Thyroid gland (tissue), 4 donors: ENCODE measurements around the gene PPP2R5C. TPM values are rescaled to one million over a fixed set of nuclear protein-coding genes. Genes with fewer than 3 reads are reported as not detected.

Experiments used
- DNase-seq, 2 donors: peaks; one replicate each; pipeline ENCODE4 v3.0.0-alpha.2; 2019
- H3K27ac ChIP-seq, 3 donors: fragments of 200-600 bp; sonication (generic); 1 replicate in 2 of 3; 2 replicates in 1 of 3; pipeline ENCODE4 v1.5.1; 2016 to 2019; ENCODE audit warnings: mild to moderate bottlenecking in 1 of 3, moderate library complexity in 1 of 3
- H3K27me3 ChIP-seq: fragments of 200-600 bp; sonication (generic); one replicate; pipeline ENCODE4 v1.5.1; 2019
- H3K36me3 ChIP-seq, 2 donors: fragments of 200-600 bp; sonication (generic); one replicate each; pipeline ENCODE4 v1.5.1; 2016 to 2019
- H3K4me1 ChIP-seq, 2 donors: fragments of 200-600 bp; sonication (generic); one replicate each; pipeline ENCODE4 v1.5.1; 2017 to 2019
- H3K4me3 ChIP-seq, 3 donors: fragments of 200-600 bp; sonication (generic); replicated peaks in 1 of 3; 1 replicate in 2 of 3; 2 replicates in 1 of 3; pipeline ENCODE4 v1.5.1; 2016; ENCODE audit warnings: mild to moderate bottlenecking in 1 of 3
- H3K9me3 ChIP-seq: fragments of 200-600 bp; sonication (generic); one replicate; pipeline ENCODE4 v1.5.1; 2017
- POLR2A ChIP-seq, 2 donors: fragments of 450-650 bp; IDR thresholded peaks; one replicate each; pipeline ENCODE4 v1.6.1; 2017; ENCODE audit warnings: antibody characterized with exemption in 2 of 2, mild to moderate bottlenecking in 2 of 2, moderate library complexity in 1 of 2
- WGBS, 2 donors: methylation state at CpG; one replicate each; pipeline ENCODE4 v1.1.5; 2017; 5-methylcytosine and 5-hydroxymethylcytosine counted together
- intact Hi-C: fragments of 100-400 bp; cut with DNase I; formaldehyde crosslinking; loops from one replicate; pipeline ENCODE4 v1.15.1; 2023
- total RNA-seq, 4 donors: library from RNA; depleted of rRNA; stranded (reverse); fragments of >200 nt; gene quantifications; one replicate each; pipeline ENCODE4 v1.2.3, GENCODE V29; 2016
- TF ChIP-seq, protein P1 (sequence below), 6 experiments: fragments of 200-600 bp in 3 of 6; fragments of 450-650 bp in 3 of 6; sonication (generic) in 3 of 6; IDR thresholded peaks; one replicate each; pipeline ENCODE4 v1.5.1; 2016 to 2019; ENCODE audit warnings: antibody characterized with exemption in 6 of 6, mild to moderate bottlenecking in 2 of 6, inconsistent platforms in 1 of 6, moderate library complexity in 1 of 6

PPP2R5C gene
- total RNA-seq, 4 donors from 2014 or later: 105 to 209 (median 141) TPM

DNA sequence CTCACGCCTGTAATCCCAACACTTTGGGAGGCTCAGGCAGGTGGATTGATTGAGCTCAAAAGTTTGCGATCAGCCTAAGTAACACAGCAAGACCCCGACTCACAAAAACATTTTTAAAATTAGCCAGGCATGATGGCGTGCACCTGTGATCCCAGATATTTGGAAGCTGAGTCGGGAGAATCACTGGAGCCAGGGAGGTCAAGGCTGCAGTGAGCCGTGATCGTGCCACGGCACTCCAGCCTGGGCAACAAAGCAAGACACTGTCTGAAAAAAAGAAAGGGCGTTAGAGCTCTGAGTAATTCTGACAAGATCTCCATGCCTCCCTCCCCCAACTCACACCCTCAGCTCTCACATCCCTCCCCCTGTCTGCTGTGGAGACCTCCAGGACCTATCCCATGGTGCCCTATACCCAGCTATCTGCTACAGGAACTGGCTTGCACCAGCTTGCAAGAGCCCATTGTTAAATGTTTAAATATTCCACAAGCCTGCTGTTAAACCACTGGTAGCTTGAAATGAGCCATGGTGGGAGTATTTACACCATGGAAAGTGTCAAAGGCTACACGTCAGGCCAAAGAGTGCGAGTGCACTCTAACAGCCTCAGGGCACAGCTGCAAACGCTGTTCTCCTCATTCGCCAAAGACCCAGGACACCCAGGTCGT, 35.1 kb upstream of the PPP2R5C start:
- intact Hi-C loops: no loop called here
- DNase-seq: no peak
- H3K4me1 ChIP-seq: peaks cover 5 to 9% of the 10 kb centered on the region in 2 donors
- TF ChIP-seq POLR2A (IDR thresholded peaks at IDR 0.05): no peak
- TF ChIP-seq, protein P1, sequence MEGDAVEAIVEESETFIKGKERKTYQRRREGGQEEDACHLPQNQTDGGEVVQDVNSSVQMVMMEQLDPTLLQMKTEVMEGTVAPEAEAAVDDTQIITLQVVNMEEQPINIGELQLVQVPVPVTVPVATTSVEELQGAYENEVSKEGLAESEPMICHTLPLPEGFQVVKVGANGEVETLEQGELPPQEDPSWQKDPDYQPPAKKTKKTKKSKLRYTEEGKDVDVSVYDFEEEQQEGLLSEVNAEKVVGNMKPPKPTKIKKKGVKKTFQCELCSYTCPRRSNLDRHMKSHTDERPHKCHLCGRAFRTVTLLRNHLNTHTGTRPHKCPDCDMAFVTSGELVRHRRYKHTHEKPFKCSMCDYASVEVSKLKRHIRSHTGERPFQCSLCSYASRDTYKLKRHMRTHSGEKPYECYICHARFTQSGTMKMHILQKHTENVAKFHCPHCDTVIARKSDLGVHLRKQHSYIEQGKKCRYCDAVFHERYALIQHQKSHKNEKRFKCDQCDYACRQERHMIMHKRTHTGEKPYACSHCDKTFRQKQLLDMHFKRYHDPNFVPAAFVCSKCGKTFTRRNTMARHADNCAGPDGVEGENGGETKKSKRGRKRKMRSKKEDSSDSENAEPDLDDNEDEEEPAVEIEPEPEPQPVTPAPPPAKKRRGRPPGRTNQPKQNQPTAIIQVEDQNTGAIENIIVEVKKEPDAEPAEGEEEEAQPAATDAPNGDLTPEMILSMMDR (IDR thresholded peaks at IDR 0.05): no peak
- no peaks in the 10 kb centered on the region for H3K27me3 ChIP-seq
- H3K9me3 ChIP-seq: no peaks in the 10 kb centered on the region
- H3K4me3 ChIP-seq: no peak overlapping the region
- no peaks in the 10 kb centered on the region for H3K36me3 ChIP-seq
- no peak overlapping the region for H3K27ac ChIP-seq
- WGBS, 2 donors: 82 to 84% methylated on average over 14 of the region's 14 CpGs

DNA sequence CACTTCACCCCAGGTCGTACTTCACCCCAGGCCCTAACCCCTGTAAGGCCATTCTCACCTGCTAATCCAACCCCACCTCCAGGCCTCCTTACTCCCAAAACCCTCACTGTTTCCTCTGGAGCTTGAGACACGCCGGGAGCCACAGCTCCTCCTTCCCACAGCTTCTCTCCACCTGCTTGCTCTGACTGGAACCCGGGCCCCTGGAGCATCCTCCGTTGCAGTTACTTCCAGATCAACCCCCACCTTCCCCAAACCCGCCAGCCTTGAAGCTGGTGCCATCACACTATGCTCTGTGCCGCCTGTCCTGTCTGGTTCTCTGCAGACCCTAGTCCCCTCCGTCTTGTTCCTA, 34.6 kb upstream of the PPP2R5C start:
- DNase-seq: no peak
- Histone ChIP-seq H3K9me3 (no peaks in the 10 kb centered on the region), H3K36me3 (no peaks in the 10 kb centered on the region), H3K27ac (no peak overlapping the region), H3K4me3 (no peak overlapping the region), H3K27me3 (no peaks in the 10 kb centered on the region), H3K4me1 (peaks cover 8 to 14% of the 10 kb centered on the region in 2 donors)
- WGBS, 2 donors: 80 to 84% methylated on average over 8 of the region's 8 CpGs
- no peak for TF ChIP-seq POLR2A (IDR thresholded peaks at IDR 0.05)
- TF ChIP-seq, protein P1 (IDR thresholded peaks at IDR 0.05): no peak
- intact Hi-C loops: no loop called here

DNA sequence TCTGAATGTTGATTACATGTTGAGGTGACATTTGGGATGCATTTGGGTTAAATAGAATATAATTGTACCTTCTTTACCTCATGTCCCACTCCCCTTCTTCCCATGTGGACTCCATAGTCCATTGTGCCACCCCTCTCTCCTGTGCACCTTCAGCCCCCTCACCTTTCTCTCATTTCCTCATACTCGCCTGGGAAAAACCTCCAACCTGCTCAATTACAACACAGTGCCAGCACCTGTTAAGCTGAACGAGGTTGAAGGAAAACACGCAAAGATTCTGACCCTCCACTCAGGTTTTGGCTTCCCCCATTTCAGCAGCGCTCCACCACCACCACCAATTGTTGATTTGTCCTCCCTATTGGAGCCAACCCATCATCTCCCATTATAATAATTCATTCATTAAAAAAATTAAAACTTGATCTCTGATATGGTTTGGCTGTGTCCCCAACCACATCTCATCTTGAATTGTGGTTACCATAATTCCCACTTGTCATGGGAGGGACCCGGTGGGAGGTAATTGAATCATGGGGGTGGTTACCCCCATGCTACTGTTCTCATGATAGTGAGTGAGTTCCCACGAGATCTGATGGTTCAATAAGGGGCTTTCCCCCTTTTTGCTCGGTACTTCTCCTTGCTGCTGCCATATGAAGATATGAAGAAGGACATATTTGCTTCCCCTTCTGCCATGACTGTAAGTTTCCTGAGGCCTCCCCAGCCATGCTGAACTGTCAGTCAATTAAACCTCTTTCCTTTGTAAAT, 33.7 kb upstream of the PPP2R5C start:
- TF ChIP-seq, protein P1 (IDR thresholded peaks at IDR 0.05): no peak
- TF ChIP-seq POLR2A (IDR thresholded peaks at IDR 0.05): no peak
- Histone ChIP-seq H3K9me3 (no peaks in the 10 kb centered on the region), H3K27ac (no peak overlapping the region), H3K4me1 (peaks cover 8 to 18% of the 10 kb centered on the region in 2 donors), H3K36me3 (no peaks in the 10 kb centered on the region), H3K4me3 (no peak overlapping the region), H3K27me3 (no peaks in the 10 kb centered on the region)
- 79 to 82% methylated on average over 7 of the region's 7 CpGs for WGBS, 2 donors
- intact Hi-C loops: no loop called here
- no peak for DNase-seq

DNA sequence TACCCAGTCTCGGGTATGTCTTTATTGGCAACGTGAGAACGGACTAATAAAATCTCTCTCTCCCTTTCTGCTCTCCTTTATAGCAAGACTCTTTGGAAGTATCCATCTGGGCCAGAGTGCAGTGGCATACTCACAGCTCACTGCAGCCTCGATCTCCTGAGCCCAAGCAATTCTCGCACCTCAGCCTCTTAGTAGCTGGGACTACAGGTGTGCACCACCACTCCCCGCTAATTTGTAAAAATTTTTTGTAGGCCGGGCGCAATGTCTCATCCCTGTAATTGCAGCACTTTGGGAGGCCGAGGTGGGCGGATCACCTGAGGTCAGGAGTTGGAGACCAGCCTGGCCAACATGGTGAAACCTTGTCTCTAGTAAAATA, 33.2 kb upstream of the PPP2R5C start:
- H3K4me3 ChIP-seq: no peak overlapping the region
- no peak for DNase-seq
- H3K9me3 ChIP-seq: no peaks in the 10 kb centered on the region

More for the DNA sequence above, 33.2 kb upstream of the PPP2R5C start:
- TF ChIP-seq POLR2A (IDR thresholded peaks at IDR 0.05): no peak
- TF ChIP-seq, protein P1 (IDR thresholded peaks at IDR 0.05): no peak
- Histone ChIP-seq H3K27ac (no peak overlapping the region), H3K36me3 (no peaks in the 10 kb centered on the region), H3K27me3 (no peaks in the 10 kb centered on the region), H3K4me1 (peaks cover 8 to 18% of the 10 kb centered on the region in 2 donors)
- intact Hi-C loops: no loop called here
- WGBS, 2 donors: 93 to 96% methylated on average over 10 of the region's 10 CpGs
